Trophoblast cell (in vitro differentiated cells and primary cell): ENCODE measurements around the gene FLRT2. TPM values are rescaled to one million over a fixed set of nuclear protein-coding genes. Genes with fewer than 3 reads are reported as not detected.

Experiments
- DNase-seq, 2 donors: peaks; one replicate each; pipeline ENCODE4 v3.0.0-alpha.2; 2016
- H2AFZ ChIP-seq: 2 replicates; pipeline ENCODE4 v1.6.1; 2013; ENCODE audit warnings: low read length, moderate library complexity, mild to moderate bottlenecking; ENCODE audit not compliant: insufficient read depth, poor library complexity
- H2AK5ac ChIP-seq: 2 replicates; pipeline ENCODE4 v1.6.1; 2013; ENCODE audit warnings: mild to moderate bottlenecking, low read length
- H2BK120ac ChIP-seq: 2 replicates; pipeline ENCODE4 v1.6.1; 2013; ENCODE audit warnings: low read length, mild to moderate bottlenecking, moderate library complexity; ENCODE audit not compliant: insufficient read depth, poor library complexity
- H2BK12ac ChIP-seq: 2 replicates; pipeline ENCODE4 v1.6.1; 2013; ENCODE audit warnings: mild to moderate bottlenecking, low read length, moderate library complexity
- H2BK5ac ChIP-seq: 2 replicates; pipeline ENCODE4 v1.6.1; 2013; ENCODE audit warnings: low read length, low read depth, moderate library complexity, mild to moderate bottlenecking; ENCODE audit not compliant: poor library complexity
- H3K14ac ChIP-seq: 2 replicates; pipeline ENCODE4 v1.6.1; 2013; ENCODE audit warnings: mild to moderate bottlenecking, low read length
- H3K18ac ChIP-seq: 2 replicates; pipeline ENCODE4 v1.6.1; 2013; ENCODE audit warnings: mild to moderate bottlenecking, low read length
- H3K23ac ChIP-seq: 2 replicates; pipeline ENCODE4 v1.6.1; 2013; ENCODE audit warnings: low read length
- H3K27ac ChIP-seq: 2 replicates; pipeline ENCODE4 v1.5.1; 2013; ENCODE audit warnings: low read depth, mild to moderate bottlenecking, inconsistent platforms, low read length, moderate library complexity
- H3K27me3 ChIP-seq: 2 replicates; pipeline ENCODE4 v1.6.1; 2013; ENCODE audit warnings: inconsistent platforms, mild to moderate bottlenecking, low read length, moderate library complexity; ENCODE audit not compliant: insufficient read depth
- H3K36me3 ChIP-seq, 2 experiments: 1 replicate in 1 of 2; 2 replicates in 1 of 2; pipeline ENCODE4 v1.6.1; 2013; ENCODE audit warnings: low read length in 2 of 2, mild to moderate bottlenecking in 2 of 2, moderate library complexity in 1 of 2; ENCODE audit not compliant: insufficient read depth in 2 of 2, control insufficient read depth in 1 of 2
- H3K4ac ChIP-seq: 2 replicates; pipeline ENCODE4 v1.6.1; 2013; ENCODE audit warnings: low read depth, mild to moderate bottlenecking, low read length, moderate library complexity
- H3K4me1 ChIP-seq, 2 experiments: 1 replicate in 1 of 2; 2 replicates in 1 of 2; pipeline ENCODE4 v1.6.1; 2013; ENCODE audit warnings: low read length in 2 of 2, mild to moderate bottlenecking in 2 of 2, moderate library complexity in 1 of 2; ENCODE audit not compliant: insufficient read depth in 2 of 2, control insufficient read depth in 1 of 2
- H3K4me2 ChIP-seq: 2 replicates; pipeline ENCODE4 v1.6.1; 2013; ENCODE audit warnings: inconsistent platforms, mild to moderate bottlenecking, low read length, moderate library complexity
- H3K4me3 ChIP-seq: 2 replicates; pipeline ENCODE4 v1.5.1; 2013; ENCODE audit warnings: mild to moderate bottlenecking, low read depth, low read length, inconsistent platforms
- H3K79me1 ChIP-seq: one replicate; pipeline ENCODE4 v1.6.1; 2013; ENCODE audit warnings: low read length
- H3K79me2 ChIP-seq: 2 replicates; pipeline ENCODE4 v1.6.1; 2013; ENCODE audit warnings: low read length, mild to moderate bottlenecking; ENCODE audit not compliant: control insufficient read depth, insufficient read depth, poor library complexity
- H3K9ac ChIP-seq: 2 replicates; pipeline ENCODE4 v1.6.1; 2013; ENCODE audit warnings: mild to moderate bottlenecking, low read length
- H3K9me3 ChIP-seq: 2 replicates; pipeline ENCODE4 v1.6.1; 2013; ENCODE audit warnings: low read depth, mild to moderate bottlenecking, control low read depth, inconsistent platforms, low read length; ENCODE audit not compliant: insufficient read depth
- H4K12ac ChIP-seq: 2 replicates; pipeline ENCODE4 v1.6.1; 2013; ENCODE audit warnings: low read depth, mild to moderate bottlenecking, low read length, moderate library complexity
- H4K8ac ChIP-seq: 2 replicates; pipeline ENCODE4 v1.6.1; 2013; ENCODE audit warnings: low read depth, mild to moderate bottlenecking, low read length, moderate library complexity
- H4K91ac ChIP-seq: one replicate; pipeline ENCODE4 v1.6.1; 2013; ENCODE audit warnings: low read depth, mild to moderate bottlenecking, low read length, moderate library complexity
- WGBS: extraction: QIAGEN DNeasy Blood & Tissue Kit; methylation state at CpG from one replicate; pipeline ENCODE4 v1.1.7; 2013; ENCODE audit warnings: missing lambda C conversion rate; ENCODE audit not compliant: insufficient read length, insufficient coverage; ENCODE audit errors: extremely low coverage; 5-methylcytosine and 5-hydroxymethylcytosine counted together
- polyA plus RNA-seq: library from polyadenylated mRNA; stranded (reverse); fragments of 200-250 nt; gene quantifications from 2 replicates; pipeline ENCODE4 v1.2.3, GENCODE V29; 2013

The FLRT2 gene
- polyA plus RNA-seq, result 8.1 and 8.3 TPM in 2 replicates

- DNase-seq, result no peak
- Histone ChIP-seq H2BK12ac (no peak within 1 kb of the TSS), H3K27me3 (peaks cover 36% of the 10 kb centered on the region), H2AFZ (no peak within 1 kb of the TSS), H3K4me1 (peaks cover 8 to 16% of the 10 kb centered on the region in 2 experiments), H3K4me3 (peak within 1 kb of the TSS; percentile 77), H3K4me2 (peak within 1 kb of the TSS; percentile 82), H2BK120ac (no peak within 1 kb of the TSS), H3K9ac (peak within 1 kb of the TSS; percentile 63), H3K79me2 (peaks cover 5% of the 10 kb centered on the region), H3K36me3 (no peaks in the 10 kb centered on the region), H4K91ac (no peak within 1 kb of the TSS), H3K4ac (no peak within 1 kb of the TSS), H3K9me3 (peaks cover 2% of the 10 kb centered on the region), H3K79me1 (peaks cover 12% of the 10 kb centered on the region), H2BK5ac (no peak within 1 kb of the TSS), H4K12ac (no peak within 1 kb of the TSS), H3K23ac (no peak within 1 kb of the TSS), H4K8ac (no peak within 1 kb of the TSS), H3K14ac (no peak within 1 kb of the TSS), H2AK5ac (no peak within 1 kb of the TSS), H3K27ac (no peak within 1 kb of the TSS), H3K18ac (no peak within 1 kb of the TSS)
- no CpG with 5 or more reads among the region's 57 CpGs for WGBS
These were observed at the start of gene FLRT2 for GRCh38 chr14:85529803-85530574. TSS of gene FLRT2 (plus strand) at chr14:85530144. CDS start at chr14:85621515, 91,371 bp downstream.

- Histone ChIP-seq H3K4me3 (no peak overlapping the region), H3K27me3 (peaks cover 2% of the 10 kb centered on the region), H3K4me1 (no peaks in the 10 kb centered on the region), H2AFZ (no peak overlapping the region), H3K27ac (no peak overlapping the region), H3K79me2 (no peaks in the 10 kb centered on the region), H3K9ac (no peak overlapping the region), H3K9me3 (no peaks in the 10 kb centered on the region), H2BK12ac (no peak overlapping the region), H3K36me3 (no peaks in the 10 kb centered on the region), H4K12ac (no peak overlapping the region), H2BK5ac (no peak overlapping the region), H2AK5ac (no peak overlapping the region), H3K4me2 (no peak overlapping the region), H3K23ac (no peak overlapping the region), H3K18ac (no peak overlapping the region), H3K14ac (no peak overlapping the region), H3K79me1 (no peaks in the 10 kb centered on the region), H2BK120ac (no peak overlapping the region), H4K91ac (no peak overlapping the region), H3K4ac (no peak overlapping the region), H4K8ac (no peak overlapping the region)
- no peak for DNase-seq
- WGBS, result no CpG with 5 or more reads among the region's 3 CpGs
These were observed 48.5 kb upstream of the FLRT2 start for GRCh38 chr14:85481471-85481870.

GRCh38 chr14:85482552-85482951, 47.4 kb upstream of the FLRT2 start:
- H3K9me3 ChIP-seq, result no peaks in the 10 kb centered on the region
- no peak overlapping the region for H4K8ac ChIP-seq
- no peak overlapping the region for H2BK120ac ChIP-seq
- H3K4me2 ChIP-seq, result no peak overlapping the region
- H3K27ac ChIP-seq, result no peak overlapping the region
- H3K79me2 ChIP-seq, result no peaks in the 10 kb centered on the region
- no CpG with 5 or more reads among the region's 4 CpGs for WGBS
- no peak overlapping the region for H4K91ac ChIP-seq
- H3K4me1 ChIP-seq, result no peaks in the 10 kb centered on the region
- H3K36me3 ChIP-seq, result no peaks in the 10 kb centered on the region
- no peak overlapping the region for H3K18ac ChIP-seq
- no peak overlapping the region for H2BK12ac ChIP-seq
- no peak overlapping the region for H3K4me3 ChIP-seq
- H3K27me3 ChIP-seq, result no peaks in the 10 kb centered on the region
- H2BK5ac ChIP-seq, result no peak overlapping the region
- no peak overlapping the region for H4K12ac ChIP-seq
- no peak overlapping the region for H3K9ac ChIP-seq
- no peak overlapping the region for H2AFZ ChIP-seq
- H3K79me1 ChIP-seq, result no peaks in the 10 kb centered on the region
- H3K4ac ChIP-seq, result no peak overlapping the region
- DNase-seq, result no peak
- no peak overlapping the region for H2AK5ac ChIP-seq
- no peak overlapping the region for H3K23ac ChIP-seq
- H3K14ac ChIP-seq, result no peak overlapping the region

DNA sequence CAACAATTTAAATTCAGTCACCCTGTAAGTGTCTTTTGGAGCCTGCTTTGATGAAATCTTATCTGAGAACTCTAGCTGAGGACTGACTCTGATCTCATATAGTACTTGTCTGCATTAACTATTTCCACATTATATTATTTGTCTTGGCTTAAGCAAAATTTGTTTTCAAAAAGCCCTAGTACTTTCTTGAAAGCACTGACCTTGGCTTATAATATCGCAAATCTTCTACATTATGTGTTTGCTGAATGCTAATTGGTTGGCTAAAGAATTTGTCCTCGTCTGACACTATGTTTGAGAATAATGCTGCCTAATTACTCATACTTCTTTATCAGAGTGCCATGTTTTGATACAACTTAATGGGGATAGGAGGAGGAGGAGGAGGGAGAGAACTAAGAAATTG, 46.9 kb upstream of the FLRT2 start:
- Histone ChIP-seq H3K4me1 (no peaks in the 10 kb centered on the region), H2BK120ac (no peak overlapping the region)
- no CpG with 5 or more reads among the region's 2 CpGs for WGBS

More for the DNA sequence above, 46.9 kb upstream of the FLRT2 start:
- no peak overlapping the region for H3K14ac ChIP-seq
- H2AFZ ChIP-seq, result no peak overlapping the region
- no peak overlapping the region for H3K4me2 ChIP-seq
- H3K27ac ChIP-seq, result no peak overlapping the region
- no peak overlapping the region for H4K8ac ChIP-seq
- no peaks in the 10 kb centered on the region for H3K9me3 ChIP-seq
- H2AK5ac ChIP-seq, result no peak overlapping the region
- no peak overlapping the region for H3K4me3 ChIP-seq
- H4K91ac ChIP-seq, result no peak overlapping the region
- H2BK5ac ChIP-seq, result no peak overlapping the region
- no peak overlapping the region for H3K23ac ChIP-seq
- no peak overlapping the region for H3K9ac ChIP-seq
- H3K79me2 ChIP-seq, result no peaks in the 10 kb centered on the region
- H4K12ac ChIP-seq, result no peak overlapping the region
- no peak overlapping the region for H3K18ac ChIP-seq
- H3K79me1 ChIP-seq, result no peaks in the 10 kb centered on the region
- DNase-seq, result no peak
- H3K36me3 ChIP-seq, result no peaks in the 10 kb centered on the region
- H2BK12ac ChIP-seq, result no peak overlapping the region
- H3K4ac ChIP-seq, result no peak overlapping the region
- H3K27me3 ChIP-seq, result no peaks in the 10 kb centered on the region
